GM19240 (cell line): Measurements from ENCODE around the gene ETF1.
A peak's percentile ranks its signal among the peaks of the same experiment; 100 is the strongest.
"Not testable (repeated sequence)": the region's sequence is repeated elsewhere in the genome, so short reads cannot be mapped to it uniquely, and the experiment has no call there.

Source experiments
- DNase-seq: peaks from one replicate; pipeline ENCODE4 v3.0.0; 2011; ENCODE audit warnings: low spot score; ENCODE audit not compliant: insufficient read length

Gene ETF1

DNA sequence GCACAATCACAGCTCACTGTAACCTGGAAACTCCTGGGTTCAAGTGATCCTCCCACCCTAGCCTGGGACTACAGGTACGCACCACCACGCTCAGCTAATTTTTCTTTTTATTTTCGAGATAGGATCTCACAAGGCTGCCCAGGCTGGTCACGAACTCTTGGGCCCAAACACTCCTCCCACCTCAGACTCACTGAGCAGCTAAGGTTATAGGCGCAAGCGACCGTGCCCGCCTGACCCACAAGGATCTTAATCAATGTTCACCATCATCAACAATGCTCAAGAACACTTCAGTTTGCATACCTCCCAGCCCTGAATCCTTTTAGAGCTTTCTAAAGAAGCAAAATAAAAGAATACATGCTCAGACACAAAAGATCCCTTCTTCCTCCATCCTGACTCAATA, 13.2 kb downstream of the ETF1 start:
- DNase-seq: no peak

DNA sequence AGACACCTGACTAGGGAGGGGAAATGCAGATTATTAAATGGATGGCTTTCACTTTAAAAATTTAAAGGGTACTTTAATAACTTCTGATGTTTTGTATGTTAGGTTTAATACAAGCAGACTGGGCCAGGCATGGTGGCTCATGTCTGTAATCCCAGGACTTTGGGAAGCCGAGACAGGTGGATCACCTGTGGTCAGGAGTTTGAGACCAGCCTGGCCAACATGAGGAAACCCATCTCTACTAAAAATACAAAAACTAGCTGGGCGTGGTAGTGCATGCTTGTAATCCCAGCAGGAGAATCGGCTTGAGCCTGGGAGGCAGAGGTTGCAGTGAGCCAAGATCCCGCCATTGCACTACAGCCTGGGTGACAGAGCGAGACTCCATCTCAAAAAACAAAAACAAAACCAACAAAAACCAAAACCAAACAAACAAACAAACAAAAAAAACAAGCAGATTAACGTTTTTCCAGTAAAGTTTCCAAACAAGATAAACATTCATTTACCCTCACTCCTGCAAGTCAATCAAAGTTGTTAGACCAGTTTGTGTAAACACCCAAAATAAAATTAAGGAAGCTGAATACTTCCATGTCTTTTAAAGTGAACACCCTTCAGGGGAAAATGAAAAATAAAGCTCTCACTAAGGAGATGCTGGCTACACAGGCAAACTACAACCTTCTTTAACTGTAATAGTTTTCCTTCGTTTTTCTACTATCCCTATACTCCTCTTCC, 14.1 kb downstream of the ETF1 start:
- DNase-seq: no peak

DNA sequence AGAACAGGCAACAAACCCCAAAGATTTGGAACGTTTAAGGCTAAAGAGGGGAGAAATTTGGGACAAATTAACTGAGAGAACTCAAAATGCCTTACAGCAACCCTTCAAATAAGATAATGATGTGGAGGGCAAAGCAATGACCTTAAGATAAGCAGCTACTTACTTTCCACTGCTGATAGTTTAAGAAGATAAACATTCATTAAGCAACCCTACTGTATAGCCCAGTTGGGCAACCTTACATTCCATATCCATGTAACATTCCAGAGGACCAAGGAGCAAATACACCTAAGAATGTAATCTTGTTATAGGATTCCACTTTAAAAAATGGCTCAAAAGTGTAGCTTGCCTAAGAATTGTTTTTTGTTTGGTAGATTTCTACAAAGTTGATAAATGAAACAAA, 14.8 kb downstream of the ETF1 start:
- DNase-seq: no peak

GRCh38 chr5:138527170-138527569, 15.9 kb downstream of the ETF1 start:
- DNase-seq: no peak

- no peak for DNase-seq
Measured at GRCh38 chr5:138523406-138523805, 19.6 kb downstream of the ETF1 start.

- DNase-seq: no peak
Measured at GRCh38 chr5:138520971-138521370, 22.1 kb downstream of the ETF1 start.

DNA sequence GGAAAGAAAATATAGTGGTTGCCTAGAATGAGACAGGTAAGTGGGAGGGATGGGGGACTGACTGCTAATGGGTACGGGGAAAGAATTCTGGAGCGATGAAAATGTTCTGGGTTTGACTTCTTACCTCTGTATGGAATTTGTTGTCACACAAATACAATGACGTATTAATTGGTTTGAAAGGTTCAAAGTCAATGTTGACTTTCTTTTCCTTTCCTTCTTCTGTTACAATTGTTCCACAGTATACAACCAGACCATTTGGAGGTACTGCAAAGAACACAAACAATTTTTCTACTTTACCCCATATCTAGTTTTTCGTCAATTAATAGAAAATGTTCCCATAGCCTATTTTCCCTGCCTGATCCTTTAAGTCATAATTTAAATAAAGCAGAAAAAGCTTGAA, 25.6 kb downstream of the ETF1 start:
- no peak for DNase-seq

- no peak for DNase-seq
Measured at GRCh38 chr5:138515556-138516245, 27.3 kb downstream of the ETF1 start.

- DNase-seq: no peak
Measured at GRCh38 chr5:138514021-138514420, 29.0 kb downstream of the ETF1 start.

DNA sequence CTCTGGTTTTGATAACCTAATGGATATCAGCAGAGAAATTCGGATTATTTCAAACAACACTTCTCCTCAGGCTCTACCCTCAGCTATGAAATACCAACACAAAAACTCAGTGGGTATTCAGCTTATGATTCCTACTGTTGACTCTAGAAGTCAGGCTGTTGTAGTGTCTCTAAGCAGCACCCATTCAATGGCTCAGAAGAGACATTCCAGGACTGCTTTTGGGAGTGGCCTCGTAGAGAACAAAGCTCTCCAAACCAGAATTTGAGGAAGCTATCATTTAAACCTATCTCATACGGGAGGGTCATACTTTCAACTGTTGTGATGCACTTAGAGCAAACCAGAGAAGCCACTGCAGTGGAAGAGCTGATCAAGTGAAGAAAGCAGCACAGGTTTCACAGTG, 34.1 kb downstream of the ETF1 start:
- DNase-seq: no peak

- not testable (repeated sequence) for DNase-seq
Measured at GRCh38 chr5:138507485-138507884, 35.6 kb downstream of the ETF1 start.

DNA sequence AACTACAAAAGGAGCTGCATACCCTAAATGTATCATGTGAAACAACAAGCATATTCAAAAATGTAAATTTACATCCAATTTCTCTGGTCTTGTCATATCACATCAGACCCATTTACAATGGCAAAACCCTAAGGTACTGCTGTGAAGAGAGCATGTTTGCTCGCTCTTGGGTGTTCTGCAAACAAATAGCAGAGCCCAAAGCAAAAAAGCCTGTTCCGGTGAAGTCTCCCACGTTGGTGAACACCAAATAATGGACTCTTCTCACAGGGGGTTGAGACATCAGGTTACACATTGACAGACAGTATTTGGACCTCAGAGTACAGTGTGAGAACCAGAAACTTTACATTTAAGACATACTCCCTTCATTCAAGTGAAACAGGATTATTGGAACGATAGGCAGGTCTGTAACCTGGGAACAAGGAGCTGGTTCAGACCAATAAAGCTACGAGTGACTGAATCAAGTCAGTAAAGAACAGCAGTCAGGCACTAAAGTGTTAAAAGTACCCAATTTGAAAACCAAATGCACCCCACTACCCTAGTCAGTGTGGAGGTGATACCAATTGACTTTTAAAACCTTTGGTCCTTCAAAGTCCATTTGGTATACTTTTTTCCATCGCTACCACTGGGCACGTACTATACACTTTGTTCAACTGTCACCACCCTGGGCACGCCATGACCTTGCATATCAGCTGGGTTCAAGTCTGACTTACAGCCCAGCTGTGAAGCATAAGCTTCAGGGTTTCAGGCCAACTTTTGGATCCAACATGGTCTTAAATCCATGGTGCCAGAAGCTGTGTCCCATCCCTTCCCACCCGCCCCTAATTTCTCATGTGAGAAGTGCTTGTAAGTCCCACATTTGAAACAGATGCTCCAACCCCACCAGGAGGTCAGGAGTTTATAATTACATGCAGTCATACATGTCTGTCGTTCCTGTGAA, 36.4 kb downstream of the ETF1 start:
- DNase-seq: no peak

GRCh38 chr5:138504799-138505198, 38.2 kb downstream of the ETF1 start:
- no peak for DNase-seq

DNA sequence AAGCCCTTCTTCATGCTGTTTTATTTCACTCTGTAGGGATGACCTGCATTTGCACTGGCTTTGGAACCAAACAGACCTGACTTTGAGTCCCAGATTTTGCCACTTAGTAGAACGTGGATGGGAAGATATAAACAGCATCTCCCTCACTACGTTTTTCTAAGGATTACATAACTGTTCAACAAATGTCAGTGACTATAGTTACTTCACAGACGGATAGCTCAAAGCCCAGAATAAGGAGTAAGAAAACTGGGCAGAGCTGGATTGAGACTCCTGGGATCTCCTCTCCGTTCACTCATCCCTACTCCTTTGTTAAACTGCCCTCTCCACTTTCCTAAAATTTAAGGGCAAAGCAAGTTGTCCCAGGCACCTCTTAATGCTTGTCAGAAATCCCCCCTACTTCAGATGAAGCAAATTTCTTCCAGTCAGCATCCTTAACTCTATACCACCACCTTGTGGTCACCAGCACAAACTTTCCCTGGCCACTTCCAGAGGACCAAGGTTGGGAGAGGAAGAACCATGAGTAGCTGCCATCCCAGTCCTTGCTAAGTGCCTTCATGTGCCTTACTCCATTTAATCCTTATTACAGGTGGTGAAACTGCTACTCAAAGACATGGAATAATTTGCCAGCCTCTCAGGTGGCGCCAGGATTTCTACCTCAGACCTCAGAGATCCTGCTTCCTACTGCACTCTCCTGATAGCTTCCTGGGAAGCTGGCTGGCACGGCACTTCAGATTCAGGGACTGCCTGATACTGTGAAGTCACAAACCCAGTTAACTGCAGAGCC, 39.4 kb downstream of the ETF1 start:
- DNase-seq: peak; percentile 28

DNA sequence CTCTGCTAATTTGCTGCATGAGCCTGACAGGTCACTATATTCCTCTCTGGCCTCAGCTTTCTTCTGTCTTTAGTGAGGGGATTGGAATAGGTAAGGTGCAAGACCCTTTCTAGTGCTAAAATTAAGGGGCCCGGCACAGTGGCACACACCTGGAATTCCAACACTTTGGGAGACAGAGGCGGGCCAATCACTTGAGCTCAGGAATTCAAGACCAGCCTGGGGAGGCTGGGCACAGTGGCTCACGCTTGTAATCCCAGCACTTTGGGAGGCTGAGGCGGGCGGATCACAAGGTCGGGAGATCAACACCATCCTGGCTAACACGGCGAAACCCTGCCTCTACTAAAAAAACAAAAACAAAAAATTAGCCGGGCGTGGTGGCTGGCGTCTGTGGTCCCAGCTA, 40.5 kb downstream of the ETF1 start:
- no peak for DNase-seq

- DNase-seq: no peak
Measured at GRCh38 chr5:138502121-138502520, 40.9 kb downstream of the ETF1 start.

- no peak for DNase-seq
Measured at GRCh38 chr5:138498376-138498775, 44.7 kb downstream of the ETF1 start.

DNA sequence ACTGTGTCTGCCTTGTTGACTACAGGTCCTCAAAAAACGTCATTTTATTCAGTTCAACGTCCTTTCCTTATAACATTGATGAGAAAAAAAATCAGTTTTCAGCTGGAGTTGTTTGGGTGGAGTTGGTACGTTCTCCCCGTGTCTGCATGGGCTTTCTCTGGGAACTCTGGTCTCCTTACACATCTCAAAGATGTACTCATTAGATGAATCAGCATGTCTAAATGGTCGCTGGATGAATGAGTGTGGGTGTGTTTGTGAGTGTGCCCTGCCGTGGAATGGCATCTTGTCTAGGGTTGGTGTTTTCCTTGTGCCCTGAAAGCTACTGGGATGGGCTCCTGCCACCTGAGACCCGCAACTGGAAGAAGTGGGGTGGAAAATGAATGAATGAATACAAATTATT, 47.7 kb downstream of the ETF1 start:
- DNase-seq: no peak

DNA sequence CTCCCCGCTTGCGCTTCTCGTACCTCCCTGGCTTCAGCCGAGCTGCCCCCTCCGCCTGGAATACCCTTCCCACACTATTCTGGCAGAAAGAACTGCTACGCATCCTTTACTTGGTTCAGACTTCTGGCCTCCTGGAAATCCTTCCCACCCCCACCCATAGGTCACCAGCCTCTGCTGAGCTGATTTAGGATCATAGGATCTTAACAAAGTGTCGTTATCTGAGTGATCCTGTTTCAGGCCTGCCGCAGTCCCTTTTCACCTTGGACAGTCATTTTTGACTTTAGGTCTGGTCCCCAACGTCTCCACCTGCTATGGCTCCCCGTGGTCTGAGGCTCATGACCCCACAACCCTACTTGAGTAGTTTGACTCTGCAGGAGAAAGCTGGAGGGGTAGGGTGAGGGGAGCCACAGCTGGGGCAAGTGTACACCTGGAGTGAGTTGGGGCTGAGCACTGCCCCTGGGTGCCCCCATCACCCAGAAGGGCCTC, 50.4 kb downstream of the ETF1 start:
- DNase-seq: no peak

DNA sequence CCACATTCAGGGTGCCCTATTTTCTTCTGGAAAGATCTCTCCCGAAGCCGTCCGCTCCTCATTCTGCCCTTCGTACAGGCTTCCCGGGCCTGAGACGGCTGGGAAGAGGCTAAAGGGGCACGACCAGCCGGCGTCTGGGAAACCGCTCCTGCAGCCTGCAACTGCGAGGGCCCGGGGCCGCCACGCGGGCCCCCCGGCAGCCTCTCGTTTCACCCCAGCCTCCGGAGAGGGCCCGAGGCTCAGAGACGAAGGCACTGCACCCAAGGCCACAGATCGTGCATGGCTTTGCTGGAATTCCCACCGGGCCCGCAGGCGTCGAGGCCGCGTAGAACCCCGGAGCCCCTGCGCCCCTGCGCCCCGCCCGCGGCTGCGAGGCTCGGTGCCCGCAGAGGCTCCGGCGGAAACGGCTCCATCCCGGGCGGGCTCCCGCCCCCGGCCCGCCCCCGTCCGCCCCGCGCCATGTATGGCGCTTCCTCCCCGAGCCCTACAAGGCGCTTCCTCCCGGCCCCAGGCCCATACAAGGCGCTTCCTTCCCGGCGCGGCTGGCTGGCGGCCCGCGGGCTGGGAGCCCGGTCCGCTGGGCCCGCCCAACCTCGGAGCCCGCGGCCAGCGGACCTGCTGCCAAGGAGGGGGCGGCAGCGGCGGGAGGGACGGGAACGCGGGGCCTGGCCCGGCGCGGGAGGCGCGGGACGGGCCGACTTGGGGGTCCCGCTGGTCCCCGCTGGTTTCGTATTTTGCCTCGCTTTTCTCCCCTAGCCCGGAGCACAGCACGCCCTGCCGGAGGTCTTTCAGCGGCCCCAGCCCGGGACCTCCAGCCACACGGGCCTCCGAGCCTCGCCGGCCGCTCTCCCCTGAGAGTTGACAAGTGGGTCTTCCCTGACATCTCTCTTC, 51.1 kb downstream of the ETF1 start:
- peak; percentile 81 for DNase-seq
